Uterus (tissue), 4 donors: Measurements from ENCODE around the gene TCF3. TPM values are rescaled to one million over a fixed set of nuclear protein-coding genes. Genes with fewer than 3 reads are reported as not detected.

Experiments
- DNase-seq, 2 donors: peaks; one replicate each; pipeline ENCODE4 v3.0.0-alpha.2; 2019 to 2020
- H3K27ac ChIP-seq, 2 donors: fragments of 200-600 bp; sonication (generic); 1 replicate in 1 of 2; 2 replicates in 1 of 2; pipeline ENCODE4 v1.5.1; 2016 to 2018
- H3K27me3 ChIP-seq, 2 donors: fragments of 200-600 bp; sonication (generic); one replicate each; pipeline ENCODE4 v1.5.1; 2018 to 2019; ENCODE audit warnings: control low read depth in 1 of 2
- H3K36me3 ChIP-seq, 2 donors: fragments of 200-600 bp; sonication (generic); one replicate each; pipeline ENCODE4 v1.5.1; 2019; ENCODE audit warnings: control low read depth in 1 of 2
- H3K4me1 ChIP-seq, 2 donors: fragments of 200-600 bp; sonication (generic); one replicate each; pipeline ENCODE4 v1.5.1; 2018 to 2019; ENCODE audit warnings: control low read depth in 1 of 2
- H3K4me3 ChIP-seq, 2 donors: fragments of 200-600 bp; sonication (generic); 1 replicate in 1 of 2; 2 replicates in 1 of 2; pipeline ENCODE4 v1.5.1; 2018 to 2019; ENCODE audit warnings: mild to moderate bottlenecking in 1 of 2
- H3K9me3 ChIP-seq, 2 donors: fragments of 200-600 bp; sonication (generic); one replicate each; pipeline ENCODE4 v1.5.1; 2019; ENCODE audit warnings: control low read depth in 1 of 2
- CTCF ChIP-seq, 4 experiments: fragments of 200-600 bp in 2 of 4; fragments of 450-650 bp in 2 of 4; sonication (generic) in 2 of 4; IDR thresholded peaks; one replicate each; pipeline ENCODE4 v1.5.1; 2016 to 2019; ENCODE audit warnings: antibody characterized with exemption in 4 of 4, mild to moderate bottlenecking in 2 of 4, moderate library complexity in 1 of 4
- POLR2A ChIP-seq, 2 donors: fragments of 450-650 bp; IDR thresholded peaks; one replicate each; pipeline ENCODE4 v1.6.1; 2016; ENCODE audit warnings: antibody characterized with exemption in 2 of 2, mild to moderate bottlenecking in 1 of 2, moderate library complexity in 1 of 2
- intact Hi-C: fragments of 100-400 bp; cut with DNase I; formaldehyde crosslinking; loops from one replicate; pipeline ENCODE4 v1.15.1; 2023; ENCODE audit warnings: low total_unique reads
- total RNA-seq, 4 donors: library from RNA; depleted of rRNA in 3 of 4; stranded (reverse); fragments of >200 nt in 3 of 4; gene quantifications; one replicate each; pipeline versions ENCODE4 v1.1.0 to v1.2.4, GENCODE V29; 2014 to 2023
- donor health status: DM: yes; HTN: yes; CAD: no.

TCF3 gene
- total RNA-seq, 4 donors from 2014 or later = 15.6 to 132 (median 65.7) TPM

GRCh38 chr19:1591421-1592023 lies 60.9 kb downstream of the TCF3 start:
- peak overlapping the region; percentile 99 to 100 for H3K27ac ChIP-seq
- intact Hi-C loops = no loop called here
- DNase-seq = no peak
- no peaks in the 10 kb centered on the region for H3K4me1 ChIP-seq
- TF ChIP-seq POLR2A (IDR thresholded peaks at IDR 0.05) = no peak
- TF ChIP-seq CTCF (IDR thresholded peaks at IDR 0.05) = no peak
- H3K9me3 ChIP-seq = no peaks in the 10 kb centered on the region
- no peaks in the 10 kb centered on the region for H3K36me3 ChIP-seq
- no peaks in the 10 kb centered on the region for H3K27me3 ChIP-seq
- peak overlapping the region; percentile 66 to 97 for H3K4me3 ChIP-seq

- Histone ChIP-seq H3K27ac (peak overlapping the region in 1 of 2 donors; percentile 100), H3K27me3 (no peaks in the 10 kb centered on the region), H3K36me3 (no peaks in the 10 kb centered on the region), H3K4me1 (no peaks in the 10 kb centered on the region), H3K9me3 (no peaks in the 10 kb centered on the region), H3K4me3 (peak overlapping the region; percentile 66 to 97)
- intact Hi-C loops = no loop called here
- no peak for DNase-seq
- no peak for TF ChIP-seq POLR2A (IDR thresholded peaks at IDR 0.05)
- TF ChIP-seq CTCF (IDR thresholded peaks at IDR 0.05) = no peak
These were observed 61.6 kb downstream of the TCF3 start for GRCh38 chr19:1590641-1591397.

- peaks cover 0 to 5% of the 10 kb centered on the region in 2 donors for H3K4me1 ChIP-seq
- no peak for TF ChIP-seq POLR2A (IDR thresholded peaks at IDR 0.05)
- no peak for TF ChIP-seq CTCF (IDR thresholded peaks at IDR 0.05)
- intact Hi-C loops = no loop called here
- no peaks in the 10 kb centered on the region for H3K36me3 ChIP-seq
- H3K27me3 ChIP-seq = no peaks in the 10 kb centered on the region
- no peak for DNase-seq
- H3K4me3 ChIP-seq = no peak overlapping the region
- no peaks in the 10 kb centered on the region for H3K9me3 ChIP-seq
- H3K27ac ChIP-seq = no peak overlapping the region
These were observed 64.5 kb downstream of the TCF3 start for GRCh38 chr19:1587872-1588271.

GRCh38 chr19:1585243-1585580 lies 67.2 kb downstream of the TCF3 start:
- no peaks in the 10 kb centered on the region for H3K36me3 ChIP-seq
- no peaks in the 10 kb centered on the region for H3K27me3 ChIP-seq
- no peak for DNase-seq
- no peak overlapping the region for H3K27ac ChIP-seq
- H3K4me3 ChIP-seq = no peak overlapping the region
- no peaks in the 10 kb centered on the region for H3K9me3 ChIP-seq
- intact Hi-C loops = no loop called here
- peaks cover 0 to 5% of the 10 kb centered on the region in 2 donors for H3K4me1 ChIP-seq
- TF ChIP-seq POLR2A (IDR thresholded peaks at IDR 0.05) (no peak), CTCF (IDR thresholded peaks at IDR 0.05) (no peak)

GRCh38 chr19:1584500-1585242 lies 67.7 kb downstream of the TCF3 start:
- intact Hi-C loops = no loop called here
- Histone ChIP-seq H3K27ac (no peak overlapping the region), H3K4me3 (no peak overlapping the region), H3K4me1 (peaks cover 0 to 5% of the 10 kb centered on the region in 2 donors), H3K36me3 (no peaks in the 10 kb centered on the region), H3K9me3 (no peaks in the 10 kb centered on the region), H3K27me3 (no peaks in the 10 kb centered on the region)
- DNase-seq = no peak
- TF ChIP-seq CTCF (IDR thresholded peaks at IDR 0.05) (no peak), POLR2A (IDR thresholded peaks at IDR 0.05) (no peak)
